Measurements from ENCODE around the gene DDX4.

- TF ChIP-seq POLR2A (IDR thresholded peaks at IDR 0.05) (no peak), CTCF (IDR thresholded peaks at IDR 0.05) (no peak)
Observed at GRCh38 chr5:55852503-55852902, 114.6 kb downstream of the DDX4 start.

Data from body of pancreas (tissue), 4 donors.